ENCODE results near the gene SPAG16. TPM values are rescaled to one million over a fixed set of nuclear protein-coding genes. Genes with fewer than 3 reads are reported as not detected.

The SPAG16 gene
- total RNA-seq, 4 donors from 2014 or later = 14.1 to 43.1 (median 30.2) TPM

GRCh38 chr2:213551526-213551925 lies 267.3 kb downstream of the SPAG16 start:
- H3K27me3 ChIP-seq = no peaks in the 10 kb centered on the region
- H3K9me3 ChIP-seq = no peaks in the 10 kb centered on the region
- H3K4me3 ChIP-seq = no peak overlapping the region
- no peak for DNase-seq
- H3K36me3 ChIP-seq = no peaks in the 10 kb centered on the region
- intact Hi-C loops (cut with DNase I) = no loop called here
- 70 to 73% methylated on average over 1 of the region's 1 CpG for WGBS, 2 donors
- no peak for TF ChIP-seq POLR2A (IDR thresholded peaks at IDR 0.05)
- TF ChIP-seq, protein P1, sequence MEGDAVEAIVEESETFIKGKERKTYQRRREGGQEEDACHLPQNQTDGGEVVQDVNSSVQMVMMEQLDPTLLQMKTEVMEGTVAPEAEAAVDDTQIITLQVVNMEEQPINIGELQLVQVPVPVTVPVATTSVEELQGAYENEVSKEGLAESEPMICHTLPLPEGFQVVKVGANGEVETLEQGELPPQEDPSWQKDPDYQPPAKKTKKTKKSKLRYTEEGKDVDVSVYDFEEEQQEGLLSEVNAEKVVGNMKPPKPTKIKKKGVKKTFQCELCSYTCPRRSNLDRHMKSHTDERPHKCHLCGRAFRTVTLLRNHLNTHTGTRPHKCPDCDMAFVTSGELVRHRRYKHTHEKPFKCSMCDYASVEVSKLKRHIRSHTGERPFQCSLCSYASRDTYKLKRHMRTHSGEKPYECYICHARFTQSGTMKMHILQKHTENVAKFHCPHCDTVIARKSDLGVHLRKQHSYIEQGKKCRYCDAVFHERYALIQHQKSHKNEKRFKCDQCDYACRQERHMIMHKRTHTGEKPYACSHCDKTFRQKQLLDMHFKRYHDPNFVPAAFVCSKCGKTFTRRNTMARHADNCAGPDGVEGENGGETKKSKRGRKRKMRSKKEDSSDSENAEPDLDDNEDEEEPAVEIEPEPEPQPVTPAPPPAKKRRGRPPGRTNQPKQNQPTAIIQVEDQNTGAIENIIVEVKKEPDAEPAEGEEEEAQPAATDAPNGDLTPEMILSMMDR (IDR thresholded peaks at IDR 0.05) = no peak
- no peaks in the 10 kb centered on the region for H3K4me1 ChIP-seq
- no peak overlapping the region for H3K27ac ChIP-seq

DNA sequence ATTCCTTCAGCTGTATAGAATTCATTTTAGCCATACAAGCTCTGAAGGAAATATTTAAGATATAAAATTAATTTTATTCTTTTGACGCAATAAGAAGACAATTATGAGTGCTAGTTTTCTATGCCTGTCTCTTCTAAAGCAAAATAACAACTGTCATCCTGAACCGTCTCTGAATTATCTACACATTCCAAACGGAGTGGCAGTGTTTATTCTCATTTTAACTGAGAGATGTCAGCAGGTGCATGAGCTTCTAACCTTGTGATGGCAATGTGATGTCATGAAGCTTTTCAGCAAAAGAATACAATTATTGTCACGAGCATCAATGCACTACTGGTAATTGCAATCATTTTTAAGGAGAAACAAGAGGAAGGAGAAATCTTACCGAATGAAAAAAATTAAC lies 274.8 kb downstream of the SPAG16 start:
- WGBS, 2 donors = 54 to 68% methylated on average over 5 of the region's 5 CpGs
- Histone ChIP-seq H3K4me1 (no peaks in the 10 kb centered on the region), H3K27me3 (no peaks in the 10 kb centered on the region), H3K4me3 (no peak overlapping the region), H3K9me3 (no peaks in the 10 kb centered on the region), H3K36me3 (no peaks in the 10 kb centered on the region), H3K27ac (no peak overlapping the region)
- intact Hi-C loops (cut with DNase I) = no loop called here
- no peak for TF ChIP-seq POLR2A (IDR thresholded peaks at IDR 0.05)
- TF ChIP-seq, protein P1 (IDR thresholded peaks at IDR 0.05) = no peak
- no peak for DNase-seq

GRCh38 chr2:213561759-213562158 lies 277.5 kb downstream of the SPAG16 start:
- no peak for TF ChIP-seq POLR2A (IDR thresholded peaks at IDR 0.05)
- TF ChIP-seq, protein P1 (IDR thresholded peaks at IDR 0.05) = no peak
- Histone ChIP-seq H3K4me1 (no peaks in the 10 kb centered on the region), H3K4me3 (no peak overlapping the region), H3K9me3 (no peaks in the 10 kb centered on the region), H3K27ac (no peak overlapping the region), H3K36me3 (no peaks in the 10 kb centered on the region), H3K27me3 (no peaks in the 10 kb centered on the region)
- DNase-seq = no peak
- intact Hi-C loops (cut with DNase I) = no loop called here
- WGBS, 2 donors = 89 to 91% methylated on average over 3 of the region's 3 CpGs

DNA sequence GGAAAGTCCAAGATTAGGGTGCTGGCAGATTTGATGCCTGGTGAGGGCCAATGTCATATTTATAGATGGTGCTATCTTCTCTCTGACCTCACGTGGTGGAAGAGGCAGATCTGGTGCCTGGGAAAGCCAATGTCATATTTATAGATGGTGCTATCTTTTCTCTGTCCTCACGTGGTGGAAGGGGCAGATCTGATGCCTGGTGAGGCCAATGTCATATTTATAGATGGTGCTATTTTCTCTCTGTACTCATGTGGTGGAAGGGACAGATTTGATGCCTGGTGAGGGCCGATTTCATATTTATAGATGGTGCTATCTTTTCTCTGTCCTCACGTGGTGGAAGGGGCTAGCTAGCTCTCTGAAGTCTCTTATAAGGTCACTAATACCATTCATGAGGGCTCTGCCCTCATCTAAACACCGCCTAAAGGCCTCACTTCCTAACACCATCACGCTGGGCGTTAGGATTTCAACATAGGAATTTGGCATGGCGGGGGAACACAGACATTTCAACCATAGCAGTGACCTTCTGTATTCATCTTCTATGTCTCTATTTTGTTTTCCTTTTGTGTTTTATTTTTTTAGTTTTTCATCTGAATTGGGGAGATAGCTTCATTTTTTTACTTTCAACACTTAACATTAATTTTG lies 278.4 kb downstream of the SPAG16 start:
- no peak overlapping the region for H3K4me3 ChIP-seq
- intact Hi-C loops (cut with DNase I) = no loop called here
- TF ChIP-seq, protein P1 (IDR thresholded peaks at IDR 0.05) = no peak
- no peak for TF ChIP-seq POLR2A (IDR thresholded peaks at IDR 0.05)
- no peaks in the 10 kb centered on the region for H3K36me3 ChIP-seq
- no peaks in the 10 kb centered on the region for H3K4me1 ChIP-seq
- H3K27ac ChIP-seq = no peak overlapping the region
- WGBS, 2 donors = 62 to 65% methylated on average over 8 of the region's 8 CpGs
- no peak for DNase-seq
- H3K27me3 ChIP-seq = no peaks in the 10 kb centered on the region
- H3K9me3 ChIP-seq = no peaks in the 10 kb centered on the region

GRCh38 chr2:213566846-213567245 lies 282.6 kb downstream of the SPAG16 start:
- intact Hi-C loops (cut with DNase I) = no loop called here
- no peaks in the 10 kb centered on the region for H3K27me3 ChIP-seq
- H3K9me3 ChIP-seq = no peaks in the 10 kb centered on the region
- H3K27ac ChIP-seq = no peak overlapping the region
- H3K4me3 ChIP-seq = no peak overlapping the region
- H3K36me3 ChIP-seq = no peaks in the 10 kb centered on the region
- H3K4me1 ChIP-seq = no peaks in the 10 kb centered on the region
- no peak for TF ChIP-seq POLR2A (IDR thresholded peaks at IDR 0.05)
- TF ChIP-seq, protein P1 (IDR thresholded peaks at IDR 0.05) = no peak
- DNase-seq = no peak
